ENCODE results near the gene CHSY1. TPM values are rescaled to one million over a fixed set of nuclear protein-coding genes. Genes with fewer than 3 reads are reported as not detected.

The CHSY1 gene
- total and polyA plus RNA-seq, 2 of the 4 experiments (the other 2 are of a cell fraction), result 40.9 to 53.2 TPM

DNA sequence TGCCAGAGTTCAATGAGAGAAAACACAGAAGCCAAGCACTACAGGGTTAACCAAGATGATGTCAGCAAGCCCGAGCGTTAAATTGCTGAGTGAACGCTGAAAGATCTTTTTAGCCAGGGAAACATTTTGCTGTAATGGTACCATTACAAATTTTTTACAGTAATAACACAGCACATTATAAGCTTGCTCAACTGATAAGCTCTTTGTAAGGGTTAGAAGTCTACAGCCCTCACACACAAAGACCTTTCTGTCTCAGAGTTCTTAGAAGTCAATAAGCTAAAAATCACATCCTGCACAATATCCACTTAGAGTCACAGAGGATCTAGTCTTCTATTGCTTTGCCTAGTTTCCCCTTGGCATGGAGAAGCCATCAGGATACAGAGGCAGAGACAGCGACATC is 29.9 kb downstream of the CHSY1 start:
- H3K4me2 ChIP-seq (ENCODE audit: low read depth, low read length), result peak overlapping the region; percentile 49; the same call in 1 of the 2 replicates
- H3K23ac ChIP-seq (ENCODE audit: low read depth, low read length), result peak overlapping the region; percentile 10; the same call in 1 of the 2 replicates
- H3K9ac ChIP-seq (ENCODE audit: low read depth, low read length), result no peak overlapping the region
- peaks cover 44% of the 10 kb centered on the region for H3K9me1 ChIP-seq (ENCODE audit: insufficient read depth, low read length)
- H3K18ac ChIP-seq (ENCODE audit: low read depth, low read length), result no peak overlapping the region
- no peaks in the 10 kb centered on the region for H3K9me3 ChIP-seq (ENCODE audit: control insufficient read depth, insufficient read depth, low read length)
- ChIA-PET CTCF (no interaction called here), POLR2A (ENCODE audit: unreplicated experiment) (no interaction called here)
- H2BK15ac ChIP-seq (ENCODE audit: low read depth, low read length), result no peak overlapping the region
- no peak overlapping the region for H3K56ac ChIP-seq (ENCODE audit: extremely low read depth, insufficient read depth, low read length)
- WGBS, 2 experiments (ENCODE audit: extremely low coverage in 2 of 2, insufficient read length in 1 of 2), result 0% methylated on average over 1 of the region's 4 CpGs; no CpG with 5 or more reads in 1 of the 2 experiments
- no peak overlapping the region for H3K4me3 ChIP-seq (ENCODE audit: insufficient read depth, low read depth, low read length)
- peaks cover 27% of the 10 kb centered on the region for H3K4me1 ChIP-seq (ENCODE audit: control insufficient read depth, insufficient read depth, low read length)
- no peak overlapping the region for H2BK5ac ChIP-seq (ENCODE audit: low read depth, low read length, poor library complexity, severe bottlenecking)
- in situ Hi-C loops (cut with MboI; ENCODE audit: low sequenced_read_pairs) (no loop called here), intact Hi-C loops (cut with micrococcal nuclease) (no loop called here), dilution Hi-C loops (cut with HindIII; ENCODE audit: low sequenced_read_pairs, unreplicated experiment) (no loop called here)
- no peak overlapping the region for H2BK20ac ChIP-seq (ENCODE audit: low read depth, low read length)
- H3K27me3 ChIP-seq (ENCODE audit: control insufficient read depth, insufficient read depth, low read length), result no peaks in the 10 kb centered on the region
- H2AK5ac ChIP-seq (ENCODE audit: low read depth, low read length), result no peak overlapping the region
- no TSS peak for BruUV-seq (replicated peaks)
- no peak for TF ChIP-seq CEBPB (IDR thresholded peaks at IDR 0.05; ENCODE audit: low read depth, low read length)
- peak; percentile 9; the same call in 1 of the 2 replicates for TF ChIP-seq MAFK (IDR thresholded peaks at IDR 0.05; ENCODE audit: low read depth, low read length)
- no peak overlapping the region for H3K4ac ChIP-seq (ENCODE audit: low read depth, low read length)
- H4K20me1 ChIP-seq (ENCODE audit: insufficient read depth, low read length), result peaks cover 96% of the 10 kb centered on the region
- no peak overlapping the region for H4K91ac ChIP-seq (ENCODE audit: insufficient read depth, low read depth, low read length)
- H2BK120ac ChIP-seq (ENCODE audit: low read depth, low read length), result no peak overlapping the region
- peak overlapping the region; percentile 43; the same call in 1 of the 2 replicates for H4K5ac ChIP-seq (ENCODE audit: low read depth, low read length)
- DNase-seq, result no peak
- no peak overlapping the region for H2AK9ac ChIP-seq (replicated peaks; ENCODE audit: low read depth, low read length, poor library complexity)
- H2AFZ ChIP-seq (replicated peaks; ENCODE audit: low read length, poor library complexity), result no peak overlapping the region
- peaks cover 15% of the 10 kb centered on the region for H3K36me3 ChIP-seq (ENCODE audit: control insufficient read depth, insufficient read depth, low read length)
- ATAC-seq (ENCODE audit: low read depth), result peak; percentile 48
- H3K14ac ChIP-seq (replicated peaks; ENCODE audit: low read depth, low read length), result no peak overlapping the region
- no peak overlapping the region for H4K8ac ChIP-seq (ENCODE audit: low read depth in 2 of 2, low read length in 2 of 2)
- peaks cover 7 to 78% of the 10 kb centered on the region in 2 experiments for H3K79me1 ChIP-seq (ENCODE audit: low read depth in 1 of 2, low read length in 2 of 2)
- H3K27ac ChIP-seq (ENCODE audit: insufficient read depth, low read length), result peak overlapping the region; percentile 8; the same call in 1 of the 2 replicates
